K562 (cell line): ENCODE measurements around the gene TLE6. TPM values are rescaled to one million over a fixed set of nuclear protein-coding genes. Genes with fewer than 3 reads are reported as not detected.
A peak's percentile ranks its signal among the peaks of the same experiment; 100 is the strongest.

ENCODE experiments used
- ATAC-seq: fragments of 200-7000 bp; cut with Tn5 transposase; 3 replicates; pipeline ENCODE4 v1.9.1; 2020; ENCODE audit warnings: moderate library complexity
- BruUV-seq: library from RNA; stranded (reverse); fragments of 400-500 nt; replicated peaks from 2 replicates; lab custom pipeline; 2021; lab: Mats Ljungman, UMichigan
- CTCF ChIA-PET: fragments of 300-600 bp; formaldehyde crosslinking; extraction: SDS; loops from one replicate; lab custom pipeline; 2021; ENCODE audit warnings: low intra/inter-chr PET ratio; lab: Yijun Ruan, JAX
- POLR2A ChIA-PET: fragments of 300-600, 350-650 bp; sonication (Branson Sonifier 250); formaldehyde crosslinking; extraction: SDS; loops from one replicate; lab custom pipeline; 2021; ENCODE audit warnings: antibody characterized with exemption, inconsistent platforms; lab: Yijun Ruan, JAX
- DNase-seq, 4 experiments: peaks; one replicate each; pipeline versions ENCODE4 v3.0.0 to v3.0.0-alpha.2; 2011 to 2018; ENCODE audit warnings: low spot score in 3 of 4, mixed read lengths in 3 of 4; ENCODE audit errors: extremely low read depth in 1 of 4
- FAIRE-seq: peaks from 2 replicates; lab custom pipeline; 2011; peaks lifted over from hg19 to GRCh38; lab: Jason Lieb, UNC
- H2AFZ ChIP-seq: 2 replicates; pipeline ENCODE4 v1.6.0; 2011; ENCODE audit warnings: low read depth, low read length, control low read depth, inconsistent platforms
- H3K27ac ChIP-seq: fragments of 200-600 bp; 3 replicates; pipeline ENCODE4 v1.8.0; 2011; ENCODE audit warnings: low read depth, mild to moderate bottlenecking, control low read depth, inconsistent platforms, low read length, moderate library complexity, mixed read lengths; ENCODE audit errors: extremely low read depth
- H3K27me3 ChIP-seq, 2 experiments: fragments of 300-600 bp in 1 of 2; 2 replicates in 1 of 2; 3 replicates in 1 of 2; pipeline versions ENCODE4 v1.6.0 to v1.8.0; 2011; ENCODE audit warnings: inconsistent platforms in 2 of 2, low read length in 2 of 2, mild to moderate bottlenecking in 1 of 2, mixed read lengths in 1 of 2, moderate library complexity in 1 of 2; ENCODE audit not compliant: control insufficient read depth in 2 of 2, insufficient read depth in 2 of 2
- H3K36me3 ChIP-seq: fragments of 300-600 bp; 3 replicates; pipeline ENCODE4 v1.8.0; 2011; ENCODE audit warnings: mild to moderate bottlenecking, low read length, inconsistent platforms; ENCODE audit not compliant: control insufficient read depth, insufficient read depth
- H3K4me1 ChIP-seq, 2 experiments: fragments of 200-600 bp in 1 of 2; replicated peaks in 1 of 2; 2 replicates in 1 of 2; 3 replicates in 1 of 2; pipeline versions ENCODE4 v1.5.1 to v1.8.0; 2011; ENCODE audit warnings: inconsistent platforms in 2 of 2, low read length in 2 of 2, mild to moderate bottlenecking in 1 of 2, mixed read lengths in 1 of 2, moderate library complexity in 1 of 2; ENCODE audit not compliant: control insufficient read depth in 2 of 2, insufficient read depth in 2 of 2
- H3K4me2 ChIP-seq: 2 replicates; pipeline ENCODE4 v1.6.1; 2011; ENCODE audit warnings: low read length, control low read depth, inconsistent platforms, mixed read lengths; ENCODE audit not compliant: insufficient read depth
- H3K4me3 ChIP-seq: fragments of 200-600 bp; sonication (generic), shearing (Covaris generic); 2 replicates; pipeline ENCODE4 v1.5.1; 2016; ENCODE audit warnings: control low read depth, inconsistent platforms
- H3K79me2 ChIP-seq: fragments of 200-600 bp; 3 replicates; pipeline ENCODE4 v1.8.0; 2011; ENCODE audit warnings: low read length, inconsistent platforms; ENCODE audit not compliant: control insufficient read depth, insufficient read depth
- H3K9ac ChIP-seq, 2 experiments: 2 replicates each; pipeline versions ENCODE4 v1.6.0 to v1.6.1; 2011; ENCODE audit warnings: low read depth in 2 of 2, low read length in 2 of 2, control low read depth in 1 of 2, inconsistent platforms in 1 of 2, mild to moderate bottlenecking in 1 of 2, mixed read lengths in 1 of 2; ENCODE audit not compliant: insufficient read depth in 1 of 2
- H3K9me1 ChIP-seq: one replicate; pipeline ENCODE4 v1.6.0; 2011; ENCODE audit warnings: inconsistent platforms, mild to moderate bottlenecking, low read length, moderate library complexity; ENCODE audit not compliant: control insufficient read depth, insufficient read depth
- H3K9me3 ChIP-seq: replicated peaks from 2 replicates; pipeline ENCODE4 v1.5.1; 2011; ENCODE audit warnings: low read depth, low read length, inconsistent platforms; ENCODE audit not compliant: control insufficient read depth, insufficient read depth
- H4K20me1 ChIP-seq: replicated peaks from 2 replicates; pipeline ENCODE4 v1.6.1; 2011; ENCODE audit warnings: low read length, inconsistent platforms, mixed read lengths; ENCODE audit not compliant: control insufficient read depth, insufficient read depth
- CSDE1 ChIP-seq, 2 experiments: fragments of 450-650 bp; IDR thresholded peaks; 2 replicates each; pipeline ENCODE4 v1.6.1; 2016; ENCODE audit warnings: mild to moderate bottlenecking in 1 of 2
- E2F3 ChIP-seq: fragments of 250-450 bp; sonication (Bioruptor Pico); IDR thresholded peaks from 2 replicates; pipeline ENCODE4 v1.4.0; 2020; ENCODE audit warnings: mild to moderate bottlenecking
- KDM1A ChIP-seq, 2 experiments: fragments of 450-650 bp; IDR thresholded peaks; 2 replicates each; pipeline ENCODE4 v1.6.1; 2016; ENCODE audit warnings: mild to moderate bottlenecking in 2 of 2
- MCM2 ChIP-seq: fragments of 450-650 bp; IDR thresholded peaks from 2 replicates; pipeline ENCODE4 v1.6.1; 2017; ENCODE audit warnings: low read depth, mild to moderate bottlenecking
- MIER1 ChIP-seq: fragments of 450-650 bp; IDR thresholded peaks from 2 replicates; pipeline ENCODE4 v1.6.1; 2016; ENCODE audit warnings: antibody characterized with exemption, mild to moderate bottlenecking, low read depth
- NEUROD1 ChIP-seq: fragments of 150-350 bp; IDR thresholded peaks from 2 replicates; pipeline ENCODE4 v1.6.1; 2014; ENCODE audit warnings: borderline replicate concordance, low read length, low read depth; ENCODE audit not compliant: partially characterized antibody
- NFIC ChIP-seq: fragments of 450-650 bp; IDR thresholded peaks from 2 replicates; pipeline ENCODE4 v1.6.1; 2017; ENCODE audit warnings: mild to moderate bottlenecking, inconsistent platforms
- PRPF4 ChIP-seq: fragments of 200-400 bp; formaldehyde crosslinking; IDR thresholded peaks from one replicate; pipeline ENCODE4 v1.6.1; 2017; ENCODE audit warnings: low read length, low read depth, mild to moderate bottlenecking; ENCODE audit not compliant: insufficient read depth, poor library complexity, severe bottlenecking
- PTBP1 ChIP-seq: fragments of 200-400 bp; formaldehyde crosslinking; IDR thresholded peaks from 2 replicates; pipeline ENCODE4 v1.6.1; 2017; ENCODE audit warnings: low read depth, low read length
- RAD21 ChIP-seq, 2 experiments: fragments of 250-450 bp in 1 of 2; fragments of 450-650 bp in 1 of 2; sonication (Bioruptor Pico) in 1 of 2; formaldehyde crosslinking in 1 of 2; IDR thresholded peaks in 1 of 2; conservative IDR thresholded peaks in 1 of 2; 2 replicates each; pipeline versions ENCODE4 v1.4.0 to v1.8.0; 2020 to 2022; ENCODE audit warnings: mild to moderate bottlenecking in 2 of 2, moderate library complexity in 1 of 2
- RBM15 ChIP-seq: fragments of 200-400 bp; formaldehyde crosslinking; IDR thresholded peaks from 2 replicates; pipeline ENCODE4 v1.6.1; 2018; ENCODE audit warnings: mild to moderate bottlenecking, low read length, moderate library complexity; ENCODE audit not compliant: insufficient read depth
- SMARCA5 ChIP-seq: fragments of 450-650 bp; IDR thresholded peaks from 2 replicates; pipeline ENCODE4 v1.6.1; 2016
- WGBS: fragments of 100-300 bp; shearing (Covaris generic); methylation state at CpG from one replicate; pipeline ENCODE4 v1.1.6; 2016; ENCODE audit warnings: low coverage, mixed read lengths; ENCODE audit not compliant: insufficient coverage; ENCODE audit errors: missing lambda C conversion rate; 5-methylcytosine and 5-hydroxymethylcytosine counted together
- in situ Hi-C: fragments of 300-500 bp; cut with MboI; formaldehyde crosslinking; loops from 4 replicates; pipeline ENCODE4 v1.15.0; 2018; ENCODE audit warnings: inconsistent platforms, mixed read lengths
- intact Hi-C: fragments of 100-400 bp; cut with micrococcal nuclease; formaldehyde crosslinking; loops from 2 replicates; pipeline ENCODE4 v1.14.2; 2022
- polyA plus RNA-seq, 8 experiments: library from polyadenylated mRNA; depleted of rRNA in 4 of 8; stranded (reverse) in 5 of 8; unstranded in 3 of 8; fragments of >200 nt; fragmentation: Nextera tagmentation in 2 of 8; fragmentation: Illumina TruSeq in 1 of 8; extraction: Ambion mirVana in 2 of 8; extraction: Trizol in 1 of 8; gene quantifications; 2 replicates each; pipeline versions ENCODE4 v1.2.1 to v1.2.3, GENCODE V29; 2011 to 2014; ENCODE audit warnings: inconsistent platforms in 1 of 8, missing spikeins in 1 of 8
- total RNA-seq, 7 experiments: library from RNA; depleted of rRNA in 6 of 7; stranded (reverse); fragments of >200 nt in 6 of 7; fragmentation: Illumina TruSeq in 2 of 7; extraction: Trizol in 2 of 7; gene quantifications; 2 replicates each; pipeline versions ENCODE4 v1.2.1 to v1.2.3, GENCODE V29; 2011 to 2021; ENCODE audit warnings: low replicate concordance in 1 of 7
- TF ChIP-seq, protein P1 (sequence below): fragments of 450-650 bp; IDR thresholded peaks from 2 replicates; pipeline ENCODE4 v1.6.1; 2016
- TF ChIP-seq, protein P2 (sequence below), 2 experiments: IDR thresholded peaks; 2 replicates each; pipeline ENCODE4 v1.6.1; 2012; ENCODE audit warnings: improper control_type of control experiment in 2 of 2, low read depth in 2 of 2, low read length in 2 of 2, borderline replicate concordance in 1 of 2
- TF ChIP-seq, protein P3 (sequence below): fragments of 200-800 bp; sonication (Bioruptor generic); IDR thresholded peaks from 2 replicates; pipeline ENCODE4 v1.6.1; 2017; ENCODE audit warnings: missing genetic modification characterization, missing compliant biosample characterization
- TF ChIP-seq, protein P4 (sequence below): sonication (generic); formaldehyde crosslinking; IDR thresholded peaks from 2 replicates; pipeline ENCODE4 v1.5.0; 2020; ENCODE audit warnings: missing genetic modification reagents

The TLE6 gene
- total and polyA plus RNA-seq, 9 of the 15 experiments (the other 6 are each of a cell fraction or from before 2014, with no cell fraction given), result 1.1 to 6.1 (median 2.5) TPM

DNA sequence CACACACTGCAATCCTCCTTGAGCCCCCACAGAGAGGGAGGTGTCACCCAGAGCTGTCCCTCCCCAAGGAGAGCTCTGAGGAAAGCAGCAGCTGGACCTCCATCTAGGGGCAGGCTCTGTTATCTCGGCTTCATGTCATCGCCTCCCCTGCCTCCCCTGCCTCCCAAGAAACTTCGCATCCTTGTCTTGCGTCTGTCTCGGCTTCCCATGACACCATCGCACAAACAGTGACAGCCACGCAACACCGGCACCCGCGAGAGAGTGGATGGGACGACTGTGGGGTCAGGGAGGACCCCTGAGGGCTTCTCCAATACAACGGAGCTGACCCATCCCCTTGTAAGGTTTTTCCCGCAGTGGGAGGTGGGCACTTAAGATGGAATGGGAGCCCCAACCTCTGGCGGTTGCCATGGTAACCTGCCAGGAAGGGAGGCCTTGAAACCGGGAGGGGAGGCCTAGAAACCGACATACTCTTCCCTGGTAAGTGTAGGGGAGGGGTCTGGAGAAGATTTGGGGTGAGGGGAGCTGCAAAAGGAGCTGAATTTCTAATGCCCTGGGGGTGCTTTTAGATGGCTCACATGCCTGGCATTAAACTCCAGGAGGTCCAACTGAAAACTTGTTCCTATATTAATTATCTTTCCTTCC lies 35.4 kb downstream of the TLE6 start:
- Histone ChIP-seq H3K27me3 (no peaks in the 10 kb centered on the region), H3K36me3 (no peaks in the 10 kb centered on the region), H3K79me2 (no peaks in the 10 kb centered on the region), H3K9ac (peak overlapping the region in 1 of 2 experiments; percentile 60; a peak in 2 of 4 replicates), H3K27ac (no peak overlapping the region), H2AFZ (no peak overlapping the region), H3K4me1 (peaks cover 0 to 11% of the 10 kb centered on the region in 2 experiments; a peak in 2 of 5 replicates), H3K4me3 (no peak overlapping the region), H3K4me2 (no peak overlapping the region), H4K20me1 (no peaks in the 10 kb centered on the region), H3K9me1 (no peaks in the 10 kb centered on the region), H3K9me3 (no peaks in the 10 kb centered on the region)
- FAIRE-seq, result peak; percentile 76
- CTCF ChIA-PET, result no interaction called here
- DNase-seq, result peak in 2 of 4 experiments; percentile 36 to 44
- in situ Hi-C loops (no loop called here), intact Hi-C loops (no loop called here)
- WGBS, result 25% methylated on average over 16 of the region's 16 CpGs
- POLR2A ChIA-PET, result interaction anchor here (0.6 to 1.2 kb wide), 6 partner anchors 10 to 59 kb away, joined by 3 to 5 read pairs (median 3); no protein-coding TSS in a partner anchor
- BruUV-seq, result no TSS peak
- ATAC-seq, result peak; percentile 65
- TF ChIP-seq RAD21 (CRISPR knock-in tag; conservative IDR thresholded peaks at IDR 0.05 in 1 of 2, IDR thresholded peaks at IDR 0.05 in 1 of 2) (0 out of 4 replicates have a peak, but pooled peaks of 1 of the 2 experiments have one; percentile 15), E2F3 (CRISPR knock-in tag) (no peak), SMARCA5 (peak; percentile 93), RBM15 (no peak), NFIC (0 out of 2 replicates have a peak, but pooled peaks have one; percentile 16), NEUROD1 (no peak), MIER1 (peak; percentile 100), PTBP1 (peak; percentile 100), PRPF4 (no peak), MCM2 (no peak), KDM1A (IDR thresholded peaks at IDR 0.05) (peak in 1 of 2 experiments; percentile 52; a peak in 1 of 4 replicates), CSDE1 (IDR thresholded peaks at IDR 0.05) (peak in 1 of 2 experiments; percentile 85; a peak in 2 of 4 replicates)
- TF ChIP-seq, protein P1, sequence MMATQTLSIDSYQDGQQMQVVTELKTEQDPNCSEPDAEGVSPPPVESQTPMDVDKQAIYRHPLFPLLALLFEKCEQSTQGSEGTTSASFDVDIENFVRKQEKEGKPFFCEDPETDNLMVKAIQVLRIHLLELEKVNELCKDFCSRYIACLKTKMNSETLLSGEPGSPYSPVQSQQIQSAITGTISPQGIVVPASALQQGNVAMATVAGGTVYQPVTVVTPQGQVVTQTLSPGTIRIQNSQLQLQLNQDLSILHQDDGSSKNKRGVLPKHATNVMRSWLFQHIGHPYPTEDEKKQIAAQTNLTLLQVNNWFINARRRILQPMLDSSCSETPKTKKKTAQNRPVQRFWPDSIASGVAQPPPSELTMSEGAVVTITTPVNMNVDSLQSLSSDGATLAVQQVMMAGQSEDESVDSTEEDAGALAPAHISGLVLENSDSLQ, result 0 out of 2 replicates have a peak, but pooled peaks have one; percentile 25
- TF ChIP-seq, protein P2, sequence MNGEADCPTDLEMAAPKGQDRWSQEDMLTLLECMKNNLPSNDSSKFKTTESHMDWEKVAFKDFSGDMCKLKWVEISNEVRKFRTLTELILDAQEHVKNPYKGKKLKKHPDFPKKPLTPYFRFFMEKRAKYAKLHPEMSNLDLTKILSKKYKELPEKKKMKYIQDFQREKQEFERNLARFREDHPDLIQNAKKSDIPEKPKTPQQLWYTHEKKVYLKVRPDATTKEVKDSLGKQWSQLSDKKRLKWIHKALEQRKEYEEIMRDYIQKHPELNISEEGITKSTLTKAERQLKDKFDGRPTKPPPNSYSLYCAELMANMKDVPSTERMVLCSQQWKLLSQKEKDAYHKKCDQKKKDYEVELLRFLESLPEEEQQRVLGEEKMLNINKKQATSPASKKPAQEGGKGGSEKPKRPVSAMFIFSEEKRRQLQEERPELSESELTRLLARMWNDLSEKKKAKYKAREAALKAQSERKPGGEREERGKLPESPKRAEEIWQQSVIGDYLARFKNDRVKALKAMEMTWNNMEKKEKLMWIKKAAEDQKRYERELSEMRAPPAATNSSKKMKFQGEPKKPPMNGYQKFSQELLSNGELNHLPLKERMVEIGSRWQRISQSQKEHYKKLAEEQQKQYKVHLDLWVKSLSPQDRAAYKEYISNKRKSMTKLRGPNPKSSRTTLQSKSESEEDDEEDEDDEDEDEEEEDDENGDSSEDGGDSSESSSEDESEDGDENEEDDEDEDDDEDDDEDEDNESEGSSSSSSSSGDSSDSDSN (IDR thresholded peaks at IDR 0.05; ENCODE audit: borderline replicate concordance in 1 of 2, low read depth in 2 of 2, low read length in 2 of 2), result no peak
- TF ChIP-seq, protein P3, sequence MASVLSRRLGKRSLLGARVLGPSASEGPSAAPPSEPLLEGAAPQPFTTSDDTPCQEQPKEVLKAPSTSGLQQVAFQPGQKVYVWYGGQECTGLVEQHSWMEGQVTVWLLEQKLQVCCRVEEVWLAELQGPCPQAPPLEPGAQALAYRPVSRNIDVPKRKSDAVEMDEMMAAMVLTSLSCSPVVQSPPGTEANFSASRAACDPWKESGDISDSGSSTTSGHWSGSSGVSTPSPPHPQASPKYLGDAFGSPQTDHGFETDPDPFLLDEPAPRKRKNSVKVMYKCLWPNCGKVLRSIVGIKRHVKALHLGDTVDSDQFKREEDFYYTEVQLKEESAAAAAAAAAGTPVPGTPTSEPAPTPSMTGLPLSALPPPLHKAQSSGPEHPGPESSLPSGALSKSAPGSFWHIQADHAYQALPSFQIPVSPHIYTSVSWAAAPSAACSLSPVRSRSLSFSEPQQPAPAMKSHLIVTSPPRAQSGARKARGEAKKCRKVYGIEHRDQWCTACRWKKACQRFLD (CRISPR knock-in tag), result no peak
- TF ChIP-seq, protein P4, sequence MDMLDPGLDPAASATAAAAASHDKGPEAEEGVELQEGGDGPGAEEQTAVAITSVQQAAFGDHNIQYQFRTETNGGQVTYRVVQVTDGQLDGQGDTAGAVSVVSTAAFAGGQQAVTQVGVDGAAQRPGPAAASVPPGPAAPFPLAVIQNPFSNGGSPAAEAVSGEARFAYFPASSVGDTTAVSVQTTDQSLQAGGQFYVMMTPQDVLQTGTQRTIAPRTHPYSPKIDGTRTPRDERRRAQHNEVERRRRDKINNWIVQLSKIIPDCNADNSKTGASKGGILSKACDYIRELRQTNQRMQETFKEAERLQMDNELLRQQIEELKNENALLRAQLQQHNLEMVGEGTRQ (CRISPR knock-in tag), result no peak
